ENCODE measurements around the gene ADGRG1.

ADGRG1 gene

GRCh38 chr16:57635266-57636097 is 7.1 kb downstream of the ADGRG1 start:
- TF ChIP-seq CTCF (IDR thresholded peaks at IDR 0.05; ENCODE audit: extremely low read depth, insufficient read depth, missing control alignments) = no peak
- DNase-seq (ENCODE audit: low spot score) = no peak

GRCh38 chr16:57636184-57636583 is 7.8 kb downstream of the ADGRG1 start:
- in situ Hi-C loops (cut with MboI; ENCODE audit: low pct_unique_long_range_greater_than_20kb, low sequenced_read_pairs, unreplicated experiment) = no loop called here
- no peak for TF ChIP-seq CTCF (IDR thresholded peaks at IDR 0.05; ENCODE audit: extremely low read depth, insufficient read depth, missing control alignments)
- DNase-seq (ENCODE audit: low spot score) = no peak

More at GRCh38 chr16:57635266-57636097, 7.1 kb downstream of the ADGRG1 start:
- in situ Hi-C loops (cut with MboI; ENCODE audit: low pct_unique_long_range_greater_than_20kb, low sequenced_read_pairs, unreplicated experiment) = no loop called here

GRCh38 chr16:57637020-57637419 is 8.6 kb downstream of the ADGRG1 start:
- in situ Hi-C loops (cut with MboI; ENCODE audit: low pct_unique_long_range_greater_than_20kb, low sequenced_read_pairs, unreplicated experiment) = no loop called here
- DNase-seq (ENCODE audit: low spot score) = no peak
- no peak for TF ChIP-seq CTCF (IDR thresholded peaks at IDR 0.05; ENCODE audit: extremely low read depth, insufficient read depth, missing control alignments)

- DNase-seq (ENCODE audit: low spot score) = no peak
- in situ Hi-C loops (cut with MboI; ENCODE audit: low pct_unique_long_range_greater_than_20kb, low sequenced_read_pairs, unreplicated experiment) = no loop called here
- no peak for TF ChIP-seq CTCF (IDR thresholded peaks at IDR 0.05; ENCODE audit: extremely low read depth, insufficient read depth, missing control alignments)
Observed at GRCh38 chr16:57637424-57637823, 9.0 kb downstream of the ADGRG1 start.

GRCh38 chr16:57637965-57638364 is 9.5 kb downstream of the ADGRG1 start:
- DNase-seq (ENCODE audit: low spot score) = no peak
- in situ Hi-C loops (cut with MboI; ENCODE audit: low pct_unique_long_range_greater_than_20kb, low sequenced_read_pairs, unreplicated experiment) = no loop called here
- no peak for TF ChIP-seq CTCF (IDR thresholded peaks at IDR 0.05; ENCODE audit: extremely low read depth, insufficient read depth, missing control alignments)

- no peak for TF ChIP-seq CTCF (IDR thresholded peaks at IDR 0.05; ENCODE audit: extremely low read depth, insufficient read depth, missing control alignments)
- DNase-seq (ENCODE audit: low spot score) = no peak
- in situ Hi-C loops (cut with MboI; ENCODE audit: low pct_unique_long_range_greater_than_20kb, low sequenced_read_pairs, unreplicated experiment) = no loop called here
Observed at GRCh38 chr16:57638381-57638780, 10.0 kb downstream of the ADGRG1 start.

All from GM13977 (cell line).